Endometrial microvascular endothelial cells (primary cell): ENCODE measurements around the gene RAB1A. TPM values are rescaled to one million over a fixed set of nuclear protein-coding genes. Genes with fewer than 3 reads are reported as not detected.
"Not testable (repeated sequence)": the region's sequence is repeated elsewhere in the genome, so short reads cannot be mapped to it uniquely, and the experiment has no call there.

ENCODE experiments used
- in situ Hi-C: cut with HindIII; loops from 2 replicates; pipeline ENCODE4 v1.10.0; 2017; ENCODE audit warnings: low sequenced_read_pairs, low pct_unique_long_range_greater_than_20kb; ENCODE audit errors: inconsistent ontology term
- total RNA-seq: library from RNA; depleted of rRNA; stranded (reverse); fragments of >200 nt; gene quantifications from one replicate; pipeline ENCODE4 v1.2.3, GENCODE V29; 2015; ENCODE audit errors: inconsistent ontology term

Gene RAB1A
- total RNA-seq, 1 donor from 2014 or later, result 104 TPM

GRCh38 chr2:65142515-65142914 is 12.6 kb upstream of the RAB1A start:
- in situ Hi-C loops, result no loop called here

GRCh38 chr2:65137197-65137775 is 7.4 kb upstream of the RAB1A start:
- in situ Hi-C loops, result no loop called here

GRCh38 chr2:65136253-65136652 is 6.3 kb upstream of the RAB1A start:
- in situ Hi-C loops, result no loop called here

GRCh38 chr2:65134158-65134557 is 4.3 kb upstream of the RAB1A start:
- in situ Hi-C loops, result no loop called here

GRCh38 chr2:65133626-65134025 is 3.7 kb upstream of the RAB1A start:
- in situ Hi-C loops, result no loop called here

GRCh38 chr2:65132930-65133329 is 3.0 kb upstream of the RAB1A start:
- in situ Hi-C loops, result not testable (repeated sequence)

- in situ Hi-C loops, result no loop called here
Observed at GRCh38 chr2:65130664-65131175, 814 bp upstream of the RAB1A start.

GRCh38 chr2:65129286-65129825 is 550 bp downstream of the RAB1A start:
- in situ Hi-C loops, result no loop called here

- in situ Hi-C loops, result no loop called here
Observed at GRCh38 chr2:65128297-65129190, 1.4 kb downstream of the RAB1A start.

GRCh38 chr2:65125457-65125856 is 4.4 kb downstream of the RAB1A start:
- in situ Hi-C loops, result not testable (repeated sequence)

- in situ Hi-C loops, result no loop called here
Observed at GRCh38 chr2:65122313-65122712, 7.6 kb downstream of the RAB1A start.

GRCh38 chr2:65120990-65121693 is 8.8 kb downstream of the RAB1A start:
- in situ Hi-C loops, result no loop called here

- in situ Hi-C loops, result no loop called here
Observed at GRCh38 chr2:65116645-65117044, 13.3 kb downstream of the RAB1A start.

- in situ Hi-C loops, result no loop called here
Observed at GRCh38 chr2:65114921-65115320, 15.0 kb downstream of the RAB1A start.

GRCh38 chr2:65113816-65114215 is 16.1 kb downstream of the RAB1A start:
- in situ Hi-C loops, result no loop called here

- in situ Hi-C loops, result no loop called here
Observed at GRCh38 chr2:65113229-65113628, 16.7 kb downstream of the RAB1A start.

GRCh38 chr2:65112633-65113032 is 17.3 kb downstream of the RAB1A start:
- in situ Hi-C loops, result no loop called here

GRCh38 chr2:65108780-65109179 is 21.1 kb downstream of the RAB1A start:
- in situ Hi-C loops, result no loop called here

- in situ Hi-C loops, result no loop called here
Observed at GRCh38 chr2:65107530-65107929, 22.4 kb downstream of the RAB1A start.
